Measurements from ENCODE around the gene SSR3. TPM values are rescaled to one million over a fixed set of nuclear protein-coding genes. Genes with fewer than 3 reads are reported as not detected.

SSR3 gene
- total and polyA plus RNA-seq, 2 of the 13 experiments (the other 11 are each of a cell fraction or from before 2014, with no cell fraction given) = 229 to 325 TPM

- TF ChIP-seq, protein P1, sequence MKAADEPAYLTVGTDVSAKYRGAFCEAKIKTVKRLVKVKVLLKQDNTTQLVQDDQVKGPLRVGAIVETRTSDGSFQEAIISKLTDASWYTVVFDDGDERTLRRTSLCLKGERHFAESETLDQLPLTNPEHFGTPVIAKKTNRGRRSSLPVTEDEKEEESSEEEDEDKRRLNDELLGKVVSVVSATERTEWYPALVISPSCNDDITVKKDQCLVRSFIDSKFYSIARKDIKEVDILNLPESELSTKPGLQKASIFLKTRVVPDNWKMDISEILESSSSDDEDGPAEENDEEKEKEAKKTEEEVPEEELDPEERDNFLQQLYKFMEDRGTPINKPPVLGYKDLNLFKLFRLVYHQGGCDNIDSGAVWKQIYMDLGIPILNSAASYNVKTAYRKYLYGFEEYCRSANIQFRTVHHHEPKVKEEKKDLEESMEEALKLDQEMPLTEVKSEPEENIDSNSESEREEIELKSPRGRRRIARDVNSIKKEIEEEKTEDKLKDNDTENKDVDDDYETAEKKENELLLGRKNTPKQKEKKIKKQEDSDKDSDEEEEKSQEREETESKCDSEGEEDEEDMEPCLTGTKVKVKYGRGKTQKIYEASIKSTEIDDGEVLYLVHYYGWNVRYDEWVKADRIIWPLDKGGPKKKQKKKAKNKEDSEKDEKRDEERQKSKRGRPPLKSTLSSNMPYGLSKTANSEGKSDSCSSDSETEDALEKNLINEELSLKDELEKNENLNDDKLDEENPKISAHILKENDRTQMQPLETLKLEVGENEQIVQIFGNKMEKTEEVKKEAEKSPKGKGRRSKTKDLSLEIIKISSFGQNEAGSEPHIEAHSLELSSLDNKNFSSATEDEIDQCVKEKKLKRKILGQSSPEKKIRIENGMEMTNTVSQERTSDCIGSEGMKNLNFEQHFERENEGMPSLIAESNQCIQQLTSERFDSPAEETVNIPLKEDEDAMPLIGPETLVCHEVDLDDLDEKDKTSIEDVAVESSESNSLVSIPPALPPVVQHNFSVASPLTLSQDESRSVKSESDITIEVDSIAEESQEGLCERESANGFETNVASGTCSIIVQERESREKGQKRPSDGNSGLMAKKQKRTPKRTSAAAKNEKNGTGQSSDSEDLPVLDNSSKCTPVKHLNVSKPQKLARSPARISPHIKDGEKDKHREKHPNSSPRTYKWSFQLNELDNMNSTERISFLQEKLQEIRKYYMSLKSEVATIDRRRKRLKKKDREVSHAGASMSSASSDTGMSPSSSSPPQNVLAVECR (CRISPR knock-in tag; IDR thresholded peaks at IDR 0.05; ENCODE audit: borderline replicate concordance) = no peak
- no peak for TF ChIP-seq ZNF589 (CRISPR knock-in tag; conservative IDR thresholded peaks at IDR 0.05)
- TF ChIP-seq RXRB (CRISPR knock-in tag; IDR thresholded peaks at IDR 0.05; ENCODE audit: borderline replicate concordance) = peak; percentile 96
- peak; percentile 46; the same call in 1 of the 2 replicates for TF ChIP-seq THAP11 (CRISPR knock-in tag; IDR thresholded peaks at IDR 0.05)
- TF ChIP-seq GABPB1 (CRISPR knock-in tag; IDR thresholded peaks at IDR 0.05) = 0 out of 2 replicates have a peak, but pooled peaks have one; percentile 29
- TF ChIP-seq CBX5 (CRISPR knock-in tag; IDR thresholded peaks at IDR 0.05; ENCODE audit: borderline replicate concordance) = peak; percentile 56; the same call in 1 of the 2 replicates
- TF ChIP-seq ZNF317 (CRISPR knock-in tag; IDR thresholded peaks at IDR 0.05) = peak; percentile 55; the same call in 1 of the 2 replicates
- TF ChIP-seq NFE2L2 (IDR thresholded peaks at IDR 0.05; ENCODE audit: low read length) = no peak
- TF ChIP-seq NBN (conservative IDR thresholded peaks at IDR 0.05) = no peak
- TF ChIP-seq ARID2 (CRISPR knock-in tag; IDR thresholded peaks at IDR 0.05; ENCODE audit: borderline replicate concordance) = no peak
- TF ChIP-seq, protein P2, sequence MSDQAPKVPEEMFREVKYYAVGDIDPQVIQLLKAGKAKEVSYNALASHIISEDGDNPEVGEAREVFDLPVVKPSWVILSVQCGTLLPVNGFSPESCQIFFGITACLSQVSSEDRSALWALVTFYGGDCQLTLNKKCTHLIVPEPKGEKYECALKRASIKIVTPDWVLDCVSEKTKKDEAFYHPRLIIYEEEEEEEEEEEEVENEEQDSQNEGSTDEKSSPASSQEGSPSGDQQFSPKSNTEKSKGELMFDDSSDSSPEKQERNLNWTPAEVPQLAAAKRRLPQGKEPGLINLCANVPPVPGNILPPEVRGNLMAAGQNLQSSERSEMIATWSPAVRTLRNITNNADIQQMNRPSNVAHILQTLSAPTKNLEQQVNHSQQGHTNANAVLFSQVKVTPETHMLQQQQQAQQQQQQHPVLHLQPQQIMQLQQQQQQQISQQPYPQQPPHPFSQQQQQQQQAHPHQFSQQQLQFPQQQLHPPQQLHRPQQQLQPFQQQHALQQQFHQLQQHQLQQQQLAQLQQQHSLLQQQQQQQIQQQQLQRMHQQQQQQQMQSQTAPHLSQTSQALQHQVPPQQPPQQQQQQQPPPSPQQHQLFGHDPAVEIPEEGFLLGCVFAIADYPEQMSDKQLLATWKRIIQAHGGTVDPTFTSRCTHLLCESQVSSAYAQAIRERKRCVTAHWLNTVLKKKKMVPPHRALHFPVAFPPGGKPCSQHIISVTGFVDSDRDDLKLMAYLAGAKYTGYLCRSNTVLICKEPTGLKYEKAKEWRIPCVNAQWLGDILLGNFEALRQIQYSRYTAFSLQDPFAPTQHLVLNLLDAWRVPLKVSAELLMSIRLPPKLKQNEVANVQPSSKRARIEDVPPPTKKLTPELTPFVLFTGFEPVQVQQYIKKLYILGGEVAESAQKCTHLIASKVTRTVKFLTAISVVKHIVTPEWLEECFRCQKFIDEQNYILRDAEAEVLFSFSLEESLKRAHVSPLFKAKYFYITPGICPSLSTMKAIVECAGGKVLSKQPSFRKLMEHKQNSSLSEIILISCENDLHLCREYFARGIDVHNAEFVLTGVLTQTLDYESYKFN (CRISPR knock-in tag; conservative IDR thresholded peaks at IDR 0.05) = peak; percentile 56; the same call in 1 of the 2 replicates
- peak; percentile 67 for TF ChIP-seq HOXA3 (CRISPR knock-in tag; IDR thresholded peaks at IDR 0.05)
- no peak for TF ChIP-seq GABPA (IDR thresholded peaks at IDR 0.05; ENCODE audit: low read depth, low read length)
- TF ChIP-seq GABPA (CRISPR knock-in tag; IDR thresholded peaks at IDR 0.05; ENCODE audit: low read depth) = 0 out of 2 replicates have a peak, but pooled peaks have one; percentile 23
- peak; percentile 67; the same call in 1 of the 2 replicates for TF ChIP-seq HNF1A (IDR thresholded peaks at IDR 0.05; ENCODE audit: low read depth)
- TF ChIP-seq HNF1A (CRISPR knock-in tag; IDR thresholded peaks at IDR 0.05; ENCODE audit: borderline replicate concordance) = peak; percentile 41; the same call in 1 of the 2 replicates
- peak; percentile 36; the same call in 1 of the 2 replicates for TF ChIP-seq MBD4 (IDR thresholded peaks at IDR 0.05; ENCODE audit: borderline replicate concordance, low read length)
- 0 out of 2 replicates have a peak, but pooled peaks have one; percentile 18 for TF ChIP-seq BHLHE40 (IDR thresholded peaks at IDR 0.05; ENCODE audit: low read length)
These were observed 19.7 kb downstream of the SSR3 start (continued) for GRCh38 chr3:156535162-156535627.
